Smooth muscle cell (in vitro differentiated cells): ENCODE results near the gene PHF5A. TPM values are rescaled to one million over a fixed set of nuclear protein-coding genes. Genes with fewer than 3 reads are reported as not detected.

Source experiments
- DNase-seq: peaks from one replicate; lab custom pipeline; 2025; ENCODE audit not compliant: unreplicated experiment; lab: John Stamatoyannopoulos, UW
- H2AFZ ChIP-seq: fragments of 200-600 bp; sonication (generic); 2 replicates; pipeline ENCODE4 v1.6.0; 2016; ENCODE audit warnings: antibody characterized with exemption, low read depth, mild to moderate bottlenecking
- H3F3A ChIP-seq: fragments of 200-600 bp; sonication (generic); 2 replicates; pipeline ENCODE4 v1.6.0; 2017; ENCODE audit warnings: antibody characterized with exemption, low read depth
- H3K27ac ChIP-seq: fragments of 200-600 bp; sonication (generic); 2 replicates; pipeline ENCODE4 v1.5.1; 2016; ENCODE audit warnings: low read depth, mild to moderate bottlenecking
- H3K27me3 ChIP-seq: fragments of 200-600 bp; sonication (generic); 2 replicates; pipeline ENCODE4 v1.6.1; 2016; ENCODE audit warnings: low read depth, mild to moderate bottlenecking
- H3K36me3 ChIP-seq: fragments of 200-600 bp; sonication (generic); 2 replicates; pipeline ENCODE4 v1.5.1; 2016; ENCODE audit warnings: low read depth
- H3K4me1 ChIP-seq: fragments of 200-600 bp; sonication (generic); 2 replicates; pipeline ENCODE4 v1.5.1; 2016; ENCODE audit warnings: low read depth
- H3K4me2 ChIP-seq: fragments of 200-600 bp; sonication (generic); 2 replicates; pipeline ENCODE4 v1.6.0; 2016; ENCODE audit warnings: mild to moderate bottlenecking
- H3K4me3 ChIP-seq: fragments of 200-600 bp; sonication (generic); 2 replicates; pipeline ENCODE4 v1.5.1; 2016; ENCODE audit warnings: mild to moderate bottlenecking
- H3K79me2 ChIP-seq: fragments of 200-600 bp; sonication (generic); 2 replicates; pipeline ENCODE4 v1.6.0; 2016; ENCODE audit warnings: low read depth, mild to moderate bottlenecking
- H3K9ac ChIP-seq: fragments of 200-600 bp; sonication (generic); 2 replicates; pipeline ENCODE4 v1.6.0; 2016; ENCODE audit warnings: low read depth
- H3K9me3 ChIP-seq: fragments of 200-600 bp; sonication (generic); replicated peaks from 2 replicates; pipeline ENCODE4 v1.5.1; 2016; ENCODE audit warnings: low read depth
- H4K20me1 ChIP-seq: fragments of 200-600 bp; sonication (generic); 2 replicates; pipeline ENCODE4 v1.6.0; 2016; ENCODE audit warnings: low read depth
- CTCF ChIP-seq: fragments of 200-600 bp; sonication (generic); IDR thresholded peaks from 2 replicates; pipeline ENCODE4 v1.5.1; 2017; ENCODE audit warnings: borderline replicate concordance, mild to moderate bottlenecking, antibody characterized with exemption; ENCODE audit not compliant: insufficient read depth, poor library complexity, severe bottlenecking
- WGBS: methylation state at CpG from one replicate; pipeline ENCODE4 v1.1.7; 2016; ENCODE audit warnings: low lambda C conversion rate; 5-methylcytosine and 5-hydroxymethylcytosine counted together
- polyA plus RNA-seq: library from polyadenylated mRNA; unstranded; fragments of >200 nt; fragmentation: Nextera tagmentation; extraction: Ambion mirVana; gene quantifications from 2 replicates; pipeline ENCODE4 v1.2.1, GENCODE V29; 2016
- total RNA-seq: library from RNA; depleted of rRNA; stranded (reverse); fragments of >200 nt; gene quantifications from 2 replicates; pipeline ENCODE4 v1.2.3, GENCODE V29; 2014

The PHF5A gene
- total and polyA plus RNA-seq, 2 experiments from 2014 or later: 19.4 to 28.3 TPM

- H3K9me3 ChIP-seq: no peaks in the 10 kb centered on the region
- H3K4me1 ChIP-seq: peaks cover 32% of the 10 kb centered on the region
- H4K20me1 ChIP-seq: peaks cover 100% of the 10 kb centered on the region
- H3K27ac ChIP-seq: peak overlapping the region; percentile 28
- H3K36me3 ChIP-seq: no peaks in the 10 kb centered on the region
- peaks cover 81% of the 10 kb centered on the region for H3K79me2 ChIP-seq
- H3K4me2 ChIP-seq: no peak overlapping the region
- no peaks in the 10 kb centered on the region for H3K27me3 ChIP-seq
- H3K4me3 ChIP-seq: no peak overlapping the region
- no peak overlapping the region for H2AFZ ChIP-seq
- H3K9ac ChIP-seq: no peak overlapping the region
- H3F3A ChIP-seq: peaks cover 18% of the 10 kb centered on the region
- no peak for TF ChIP-seq CTCF
- 71% methylated on average over 6 of the region's 6 CpGs for WGBS
- DNase-seq: no peak
These were observed 11.3 kb upstream of the PHF5A start for GRCh38 chr22:41479671-41480396.

GRCh38 chr22:41478891-41479521 lies 10.5 kb upstream of the PHF5A start:
- TF ChIP-seq CTCF: no peak
- H3F3A ChIP-seq: peaks cover 18% of the 10 kb centered on the region
- H3K79me2 ChIP-seq: peaks cover 78% of the 10 kb centered on the region
- H3K4me3 ChIP-seq: no peak overlapping the region
- H3K4me2 ChIP-seq: no peak overlapping the region
- H3K9ac ChIP-seq: no peak overlapping the region
- H3K4me1 ChIP-seq: peaks cover 32% of the 10 kb centered on the region
- H3K27ac ChIP-seq: peak overlapping the region; percentile 28
- H3K9me3 ChIP-seq: no peaks in the 10 kb centered on the region
- no peak overlapping the region for H2AFZ ChIP-seq
- H4K20me1 ChIP-seq: peaks cover 96% of the 10 kb centered on the region
- H3K36me3 ChIP-seq: no peaks in the 10 kb centered on the region
- no peaks in the 10 kb centered on the region for H3K27me3 ChIP-seq
- DNase-seq: no peak
- 69% methylated on average over 7 of the region's 7 CpGs for WGBS

- Histone ChIP-seq H3K4me1 (peaks cover 32% of the 10 kb centered on the region), H4K20me1 (peaks cover 96% of the 10 kb centered on the region), H3K27ac (no peak overlapping the region), H2AFZ (no peak overlapping the region), H3K4me2 (no peak overlapping the region), H3K79me2 (peaks cover 79% of the 10 kb centered on the region), H3F3A (peaks cover 14% of the 10 kb centered on the region), H3K9ac (no peak overlapping the region), H3K27me3 (no peaks in the 10 kb centered on the region), H3K9me3 (no peaks in the 10 kb centered on the region), H3K4me3 (no peak overlapping the region), H3K36me3 (no peaks in the 10 kb centered on the region)
- no peak for TF ChIP-seq CTCF
- no peak for DNase-seq
- 95% methylated on average over 1 of the region's 2 CpGs for WGBS
These were observed 10.0 kb upstream of the PHF5A start for GRCh38 chr22:41478473-41478872.
